Large intestine (tissue), 3 donors: ENCODE measurements around the gene LRRC3C. TPM values are rescaled to one million over a fixed set of nuclear protein-coding genes. Genes with fewer than 3 reads are reported as not detected.
"Not testable (repeated sequence)": the region's sequence is repeated elsewhere in the genome, so short reads cannot be mapped to it uniquely, and the experiment has no call there.

Source experiments
- DNase-seq, 2 donors: peaks; one replicate each; pipeline versions ENCODE4 v3.0.0 to v3.0.0-alpha.2; 2013
- H3K27ac ChIP-seq: one replicate; pipeline ENCODE4 v1.5.1; 2013; ENCODE audit warnings: low read length
- H3K27me3 ChIP-seq: 2 replicates; pipeline ENCODE4 v1.6.1; 2013; ENCODE audit warnings: low read length; ENCODE audit not compliant: control insufficient read depth, insufficient read depth
- H3K36me3 ChIP-seq: 2 replicates; pipeline ENCODE4 v1.6.1; 2013; ENCODE audit warnings: low read length; ENCODE audit not compliant: control insufficient read depth, insufficient read depth
- H3K4me1 ChIP-seq: one replicate; pipeline ENCODE4 v1.6.1; 2013; ENCODE audit warnings: low read length; ENCODE audit not compliant: control insufficient read depth, insufficient read depth
- H3K4me3 ChIP-seq: one replicate; pipeline ENCODE4 v1.5.1; 2013; ENCODE audit warnings: low read length
- H3K9me3 ChIP-seq: one replicate; pipeline ENCODE4 v1.6.1; 2013; ENCODE audit warnings: mild to moderate bottlenecking, low read depth, low read length, moderate library complexity; ENCODE audit not compliant: control insufficient read depth
- WGBS: methylation state at CpG from one replicate; pipeline ENCODE4 v1.1.5; 2013; ENCODE audit warnings: low lambda C conversion rate; ENCODE audit not compliant: insufficient coverage; 5-methylcytosine and 5-hydroxymethylcytosine counted together
- polyA plus RNA-seq: library from polyadenylated mRNA; unstranded; fragments of 120-200 nt; gene quantifications from one replicate; pipeline ENCODE4 v1.2.1, GENCODE V29; 2013

LRRC3C gene
- polyA plus RNA-seq, 1 donor: not detected

DNA sequence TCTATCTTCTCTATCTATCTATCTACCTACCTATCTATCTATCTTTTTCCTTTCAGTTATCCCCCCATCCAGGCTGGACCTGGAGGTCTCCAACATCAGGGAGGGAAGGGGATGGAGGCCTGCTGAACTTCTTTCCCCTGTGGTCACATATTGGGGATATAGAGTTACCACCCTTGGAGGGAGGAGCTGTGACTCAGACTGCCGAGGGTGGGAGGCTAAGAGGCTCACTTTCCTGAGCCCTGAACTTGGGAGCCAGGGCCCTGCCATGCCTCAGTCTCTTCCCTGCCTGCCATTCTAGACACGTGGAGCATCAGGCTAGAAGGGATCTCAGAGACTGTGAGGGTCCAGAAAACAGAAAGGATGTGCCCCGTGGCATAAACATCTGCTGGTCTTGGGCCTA, 8.4 kb downstream of the LRRC3C start:
- Histone ChIP-seq H3K9me3 (no peaks in the 10 kb centered on the region), H3K27me3 (no peaks in the 10 kb centered on the region), H3K36me3 (no peaks in the 10 kb centered on the region), H3K4me1 (no peaks in the 10 kb centered on the region), H3K4me3 (no peak overlapping the region), H3K27ac (no peak overlapping the region)
- no peak for DNase-seq
- no CpG with 5 or more reads among the region's 3 CpGs for WGBS

DNA sequence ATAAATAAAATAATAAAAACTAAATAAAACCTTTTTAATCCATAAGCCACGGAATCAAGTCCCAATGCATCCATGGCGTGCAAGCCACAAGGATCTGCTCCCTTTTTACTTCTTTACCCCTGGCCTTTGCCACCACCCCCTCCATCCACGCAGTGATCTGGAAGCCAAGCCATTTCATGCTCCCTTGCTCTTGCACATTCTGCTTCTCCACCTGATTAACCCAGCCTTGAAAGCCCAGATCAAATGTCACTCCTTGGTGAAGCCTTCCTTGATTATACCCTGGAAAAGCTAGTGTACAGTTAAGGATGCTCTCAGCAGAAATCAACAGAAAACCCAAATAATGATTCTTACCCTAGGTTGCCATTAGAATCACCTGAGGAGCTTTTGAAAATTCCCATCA, 9.9 kb downstream of the LRRC3C start:
- Histone ChIP-seq H3K27me3 (no peaks in the 10 kb centered on the region), H3K4me1 (no peaks in the 10 kb centered on the region), H3K4me3 (no peak overlapping the region), H3K36me3 (no peaks in the 10 kb centered on the region), H3K9me3 (no peaks in the 10 kb centered on the region), H3K27ac (no peak overlapping the region)
- 100% methylated on average over 2 of the region's 3 CpGs for WGBS
- no peak for DNase-seq

DNA sequence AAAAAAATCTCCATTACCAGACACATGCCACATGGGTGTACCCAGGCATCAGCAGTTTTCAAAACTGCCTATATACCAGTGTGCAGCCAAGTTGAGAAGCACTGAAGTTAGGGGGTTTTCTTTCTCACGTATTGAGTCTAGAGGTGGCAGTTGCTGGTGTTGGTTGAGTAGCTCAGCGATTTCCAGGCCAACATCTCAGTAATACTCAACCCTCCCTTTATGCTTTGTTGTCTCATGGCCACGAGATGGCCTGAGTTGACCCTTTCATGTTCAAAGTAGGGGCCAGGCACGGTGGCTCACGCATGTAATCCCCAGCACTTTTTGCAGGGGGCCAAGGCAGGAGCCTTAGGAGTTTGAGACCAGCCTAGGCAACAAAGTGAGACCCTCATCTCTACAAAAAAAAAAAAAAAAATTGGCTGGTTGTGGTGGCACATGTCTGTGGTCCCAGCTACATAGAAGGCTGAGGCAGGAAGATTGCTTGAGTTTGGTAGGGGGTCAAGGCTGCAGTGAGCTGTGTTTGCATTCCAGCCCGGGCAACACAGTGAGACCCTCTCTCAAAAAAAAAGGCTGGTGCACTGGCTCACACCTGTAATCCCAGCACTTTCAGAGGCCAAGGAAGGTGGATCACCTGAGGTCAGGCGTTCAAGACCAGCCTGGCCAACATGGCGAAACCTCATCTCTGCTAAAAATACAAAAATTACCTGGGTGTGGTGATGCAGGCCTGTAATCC, 10.8 kb downstream of the LRRC3C start:
- no peak for DNase-seq
- no CpG with 5 or more reads among the region's 8 CpGs for WGBS
- no peak overlapping the region for H3K4me3 ChIP-seq

DNA sequence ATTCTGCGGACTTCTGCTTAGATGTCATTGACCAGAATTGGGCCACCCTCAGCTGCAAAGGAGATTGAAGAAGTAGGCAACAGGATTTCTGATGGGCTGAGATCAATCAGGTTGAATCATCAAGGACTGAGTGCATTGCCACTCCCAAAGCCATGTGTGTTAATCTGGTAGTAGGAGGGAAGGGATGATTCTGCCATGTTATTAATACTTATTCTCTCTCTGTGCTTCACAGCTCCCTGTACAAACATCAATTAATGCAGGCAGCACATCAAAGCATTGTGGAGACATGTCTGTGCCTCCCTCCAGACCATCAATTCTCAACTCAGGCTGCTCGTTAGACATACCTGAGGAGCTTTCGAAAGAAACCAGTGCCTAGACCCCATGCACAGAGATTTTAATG, 11.6 kb downstream of the LRRC3C start:
- no peak for DNase-seq
- Histone ChIP-seq H3K36me3 (no peaks in the 10 kb centered on the region), H3K4me3 (no peak overlapping the region), H3K27me3 (no peaks in the 10 kb centered on the region), H3K9me3 (no peaks in the 10 kb centered on the region), H3K4me1 (no peaks in the 10 kb centered on the region), H3K27ac (no peak overlapping the region)
- WGBS: 86% methylated on average over 1 of the region's 3 CpGs

More for the DNA sequence above, 10.8 kb downstream of the LRRC3C start:
- no peaks in the 10 kb centered on the region for H3K27me3 ChIP-seq
- no peak overlapping the region for H3K27ac ChIP-seq
- H3K4me1 ChIP-seq: no peaks in the 10 kb centered on the region
- no peaks in the 10 kb centered on the region for H3K36me3 ChIP-seq
- H3K9me3 ChIP-seq: no peaks in the 10 kb centered on the region

DNA sequence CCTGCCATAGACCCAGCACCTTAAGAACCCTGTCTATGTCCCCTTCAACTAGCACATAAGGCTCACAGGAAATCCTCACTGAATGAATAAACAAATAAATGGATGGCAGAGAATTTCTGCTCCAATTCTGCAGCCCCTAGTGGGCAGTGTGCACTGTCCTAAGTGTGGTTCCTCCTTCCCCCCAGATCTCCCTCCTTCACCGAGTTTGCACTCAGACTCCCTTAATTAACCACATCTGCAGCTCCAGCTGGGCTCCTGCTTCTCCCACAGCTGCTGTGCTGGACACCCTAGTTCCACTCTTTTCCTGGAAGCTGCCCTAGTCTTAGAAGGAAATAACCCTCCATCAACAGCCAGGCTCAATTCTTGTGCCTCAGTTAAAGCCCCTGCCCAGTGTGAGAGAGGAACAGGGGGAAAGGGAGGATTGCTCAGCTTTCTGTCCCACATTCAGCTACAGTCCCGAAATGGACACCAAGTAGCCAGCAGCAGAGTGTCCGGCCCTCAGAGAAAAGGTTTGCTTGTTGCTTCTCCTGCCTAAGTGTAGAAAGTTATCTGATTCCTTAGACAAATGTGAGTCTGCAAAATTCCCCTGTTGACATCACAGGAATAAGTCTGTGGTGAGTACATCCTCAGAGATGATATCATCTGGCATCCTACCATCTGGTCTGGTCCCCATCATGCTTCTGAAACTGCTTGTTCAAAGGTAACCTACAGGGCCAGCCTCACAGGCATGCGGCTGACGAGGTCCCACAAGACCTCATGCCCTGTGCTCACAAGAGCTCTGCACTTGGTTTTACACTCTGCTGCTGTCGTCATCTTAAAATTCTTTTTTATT, 12.3 kb downstream of the LRRC3C start:
- no peaks in the 10 kb centered on the region for H3K27me3 ChIP-seq
- H3K9me3 ChIP-seq: no peaks in the 10 kb centered on the region
- H3K4me3 ChIP-seq: no peak overlapping the region
- H3K36me3 ChIP-seq: no peaks in the 10 kb centered on the region
- H3K4me1 ChIP-seq: no peaks in the 10 kb centered on the region
- H3K27ac ChIP-seq: peak overlapping the region; percentile 52
- DNase-seq: peak in 1 of 2 donors; percentile 31
- WGBS: no CpG with 5 or more reads among the region's 6 CpGs

DNA sequence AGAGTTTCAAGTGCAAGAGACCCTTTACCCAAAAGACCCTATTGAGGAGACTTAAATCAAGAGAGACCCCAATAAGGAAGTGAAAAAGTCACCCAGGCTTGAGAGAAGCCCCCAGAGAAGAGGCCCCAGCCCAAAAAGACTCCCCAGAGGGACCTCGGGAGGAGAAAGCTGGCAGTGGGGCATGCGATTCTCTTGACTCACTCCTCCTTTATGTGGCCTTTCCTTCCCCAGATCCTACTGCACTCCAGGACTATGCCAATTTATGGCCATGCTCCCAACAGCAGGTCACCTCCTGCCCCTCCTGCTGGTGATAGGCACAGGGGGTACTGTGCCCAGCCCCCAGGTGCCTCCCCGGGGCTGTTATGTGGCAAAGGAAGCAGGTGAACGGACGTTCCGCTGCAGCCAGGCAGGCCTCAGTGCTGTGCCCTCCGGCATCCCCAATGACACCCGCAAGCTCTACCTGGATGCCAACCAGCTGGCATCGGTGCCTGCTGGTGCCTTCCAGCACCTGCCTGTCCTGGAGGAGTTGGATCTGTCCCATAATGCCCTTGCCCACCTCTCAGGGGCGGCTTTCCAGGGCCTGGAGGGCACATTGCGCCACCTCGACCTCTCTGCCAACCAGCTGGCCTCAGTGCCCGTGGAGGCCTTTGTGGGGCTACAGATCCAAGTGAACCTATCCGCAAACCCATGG, 16.3 kb downstream of the LRRC3C start:
- no peaks in the 10 kb centered on the region for H3K9me3 ChIP-seq
- DNase-seq: no peak
- no CpG with 5 or more reads among the region's 14 CpGs for WGBS

DNA sequence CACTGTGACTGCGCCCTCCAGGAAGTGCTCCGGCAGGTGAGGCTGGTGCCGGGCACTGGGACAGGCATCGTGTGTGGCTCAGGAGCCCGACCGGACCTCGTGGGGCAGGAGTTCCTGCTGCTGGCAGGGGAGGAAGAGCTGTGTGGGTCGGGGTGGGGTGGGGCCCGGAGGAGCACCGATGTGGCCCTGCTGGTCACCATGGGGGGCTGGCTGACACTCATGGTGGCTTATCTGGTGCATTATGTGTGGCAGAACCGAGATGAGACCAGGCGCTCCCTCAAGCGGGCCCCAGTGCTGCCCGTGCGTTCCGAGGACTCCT, 16.8 kb downstream of the LRRC3C start:
- Histone ChIP-seq H3K9me3 (no peaks in the 10 kb centered on the region), H3K4me3 (no peak overlapping the region), H3K4me1 (peaks cover 5% of the 10 kb centered on the region), H3K27ac (no peak overlapping the region), H3K27me3 (no peaks in the 10 kb centered on the region), H3K36me3 (no peaks in the 10 kb centered on the region)
- no CpG with 5 or more reads among the region's 16 CpGs for WGBS
- no peak for DNase-seq

More for the DNA sequence above, 16.3 kb downstream of the LRRC3C start:
- Histone ChIP-seq H3K27me3 (no peaks in the 10 kb centered on the region), H3K4me3 (no peak overlapping the region), H3K4me1 (peaks cover under 1% of the 10 kb centered on the region), H3K36me3 (no peaks in the 10 kb centered on the region), H3K27ac (no peak overlapping the region)

DNA sequence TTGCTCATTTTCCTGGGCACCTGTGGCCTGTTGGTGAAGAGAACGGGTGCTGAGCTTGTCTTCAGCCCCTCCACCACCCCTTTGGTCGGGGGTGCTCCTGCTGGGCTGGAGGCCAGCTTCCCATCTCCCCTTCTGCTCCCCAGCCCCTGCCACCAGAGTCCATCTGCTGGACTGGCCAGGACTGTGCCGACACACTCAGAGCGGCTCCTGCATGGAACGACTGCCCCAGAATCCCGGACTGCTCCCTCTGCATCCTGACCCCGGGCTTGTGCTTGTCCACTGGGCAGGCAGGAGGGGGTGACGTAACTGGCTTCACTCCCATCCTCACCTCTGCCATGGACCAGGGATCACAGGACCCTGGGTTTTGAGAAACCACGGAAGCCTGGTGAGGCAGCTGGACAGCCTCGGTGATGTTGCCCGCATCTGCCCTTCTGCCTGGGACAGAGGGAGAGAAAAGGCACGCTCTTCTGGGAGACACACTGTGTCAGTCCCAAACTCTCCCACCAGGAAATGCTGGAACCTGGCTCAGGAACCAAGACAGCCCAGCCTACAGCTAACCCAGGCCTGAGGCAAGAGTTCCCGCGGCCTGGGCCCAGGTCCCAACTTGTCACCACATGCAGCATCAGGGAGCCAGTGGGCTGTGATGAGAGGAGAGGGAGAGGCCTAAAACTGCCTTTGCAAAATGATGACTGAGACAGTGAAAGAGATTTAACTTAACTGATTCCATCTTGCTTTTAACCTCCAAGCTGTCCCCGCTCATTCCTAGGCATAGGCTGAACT, 19.2 kb downstream of the LRRC3C start:
- H3K4me3 ChIP-seq: no peak overlapping the region
- no CpG with 5 or more reads among the region's 15 CpGs for WGBS

DNA sequence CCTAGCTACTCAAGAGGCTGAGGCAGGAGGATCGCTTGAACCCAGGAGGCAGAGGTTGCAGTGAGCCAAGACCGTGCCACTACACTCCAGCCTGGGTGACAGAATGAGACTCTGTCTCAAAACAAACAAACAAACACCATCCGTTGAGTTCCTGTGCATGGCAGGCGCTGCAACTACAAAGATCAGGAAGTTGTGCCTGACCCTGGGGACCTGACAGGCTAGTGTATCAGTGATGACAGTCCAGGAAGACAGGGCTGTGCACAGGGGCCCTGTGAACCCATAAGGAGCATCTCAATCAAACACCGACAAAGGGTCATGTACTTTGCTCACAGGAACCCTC, 20.9 kb downstream of the LRRC3C start:
- H3K4me3 ChIP-seq, H3K27me3 ChIP-seq, H3K4me1 ChIP-seq, DNase-seq, H3K36me3 ChIP-seq, H3K27ac ChIP-seq, H3K9me3 ChIP-seq: not testable (repeated sequence)
- no CpG with 5 or more reads among the region's 5 CpGs for WGBS

More for the DNA sequence above, 19.2 kb downstream of the LRRC3C start:
- Histone ChIP-seq H3K27me3 (no peaks in the 10 kb centered on the region), H3K9me3 (no peaks in the 10 kb centered on the region), H3K27ac (no peak overlapping the region), H3K36me3 (no peaks in the 10 kb centered on the region), H3K4me1 (peaks cover 5% of the 10 kb centered on the region)
- no peak for DNase-seq

DNA sequence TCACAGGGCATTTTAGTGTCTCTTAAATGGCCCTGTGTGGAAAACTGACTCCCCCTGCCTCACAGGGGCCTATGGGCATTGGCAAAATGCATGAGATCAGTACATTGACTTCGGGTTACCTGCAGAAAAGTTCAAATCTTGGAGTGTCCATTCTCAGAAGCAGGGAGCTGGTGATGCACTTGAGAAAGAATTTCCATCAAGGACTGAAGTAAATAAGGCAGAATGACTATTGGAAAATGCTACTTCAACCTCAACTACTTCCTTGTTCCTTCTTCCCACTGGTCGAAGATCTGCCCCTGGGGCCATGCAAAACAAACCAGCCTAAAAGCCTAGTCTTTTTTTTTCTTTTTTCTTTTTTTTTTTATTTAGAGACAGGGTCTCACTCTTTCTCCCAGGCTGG, 21.5 kb downstream of the LRRC3C start:
- Histone ChIP-seq H3K36me3 (no peaks in the 10 kb centered on the region), H3K9me3 (no peaks in the 10 kb centered on the region), H3K4me3 (no peak overlapping the region), H3K27me3 (no peaks in the 10 kb centered on the region), H3K27ac (no peak overlapping the region), H3K4me1 (peaks cover 9% of the 10 kb centered on the region)
- WGBS: 100% methylated on average over 1 of the region's 2 CpGs
- no peak for DNase-seq
